Mesendoderm (in vitro differentiated cells): Measurements from ENCODE around the gene XXYLT1.
A peak's percentile ranks its signal among the peaks of the same experiment; 100 is the strongest.

ENCODE experiments used
- DNase-seq: peaks from one replicate; pipeline ENCODE4 v3.0.0; 2013
- H2AK5ac ChIP-seq: 2 replicates; pipeline ENCODE4 v1.6.1; 2013; ENCODE audit warnings: low read length, inconsistent platforms
- H2BK120ac ChIP-seq: 2 replicates; pipeline ENCODE4 v1.6.1; 2013; ENCODE audit warnings: low read depth, mild to moderate bottlenecking, low read length, moderate library complexity, mixed read lengths
- H2BK15ac ChIP-seq: replicated peaks from 2 replicates; pipeline ENCODE4 v1.6.1; 2013; ENCODE audit warnings: low read depth, mild to moderate bottlenecking, moderate library complexity
- H2BK5ac ChIP-seq: 2 replicates; pipeline ENCODE4 v1.6.1; 2013; ENCODE audit warnings: low read length, inconsistent platforms
- H3K18ac ChIP-seq: 2 replicates; pipeline ENCODE4 v1.6.1; 2013; ENCODE audit warnings: mild to moderate bottlenecking, low read length, mixed read lengths
- H3K23ac ChIP-seq: one replicate; pipeline ENCODE4 v1.6.1; 2013; ENCODE audit warnings: low read length
- H3K27ac ChIP-seq: 2 replicates; pipeline ENCODE4 v1.5.1; 2013; ENCODE audit warnings: low read depth, mild to moderate bottlenecking, inconsistent platforms, low read length, moderate library complexity
- H3K27me3 ChIP-seq: 2 replicates; pipeline ENCODE4 v1.6.1; 2013; ENCODE audit warnings: low read length, control low read depth, mild to moderate bottlenecking, inconsistent platforms; ENCODE audit not compliant: insufficient read depth, poor library complexity
- H3K36me3 ChIP-seq: 2 replicates; pipeline ENCODE4 v1.6.1; 2013; ENCODE audit warnings: low read length, inconsistent platforms; ENCODE audit not compliant: control insufficient read depth, insufficient read depth
- H3K4ac ChIP-seq: one replicate; pipeline ENCODE4 v1.6.1; 2013; ENCODE audit warnings: low read depth, mild to moderate bottlenecking, low read length, moderate library complexity
- H3K4me1 ChIP-seq: 2 replicates; pipeline ENCODE4 v1.6.1; 2013; ENCODE audit warnings: low read depth, low read length, inconsistent platforms; ENCODE audit not compliant: control insufficient read depth
- H3K4me2 ChIP-seq: 2 replicates; pipeline ENCODE4 v1.6.1; 2013; ENCODE audit warnings: low read length
- H3K4me3 ChIP-seq: 2 replicates; pipeline ENCODE4 v1.5.1; 2013; ENCODE audit warnings: mild to moderate bottlenecking, low read length
- H3K56ac ChIP-seq: one replicate; pipeline ENCODE4 v1.6.1; 2013; ENCODE audit warnings: low read length
- H3K79me1 ChIP-seq: 2 replicates; pipeline ENCODE4 v1.6.1; 2013; ENCODE audit warnings: low read length, inconsistent platforms
- H3K79me2 ChIP-seq: 2 replicates; pipeline ENCODE4 v1.6.1; 2013; ENCODE audit warnings: mild to moderate bottlenecking, low read length; ENCODE audit not compliant: control insufficient read depth, insufficient read depth
- H3K9ac ChIP-seq: 2 replicates; pipeline ENCODE4 v1.6.1; 2013; ENCODE audit warnings: low read length, inconsistent platforms
- H4K5ac ChIP-seq: one replicate; pipeline ENCODE4 v1.6.1; 2013; ENCODE audit warnings: low read length
- H4K8ac ChIP-seq: one replicate; pipeline ENCODE4 v1.6.1; 2013; ENCODE audit warnings: low read depth, mild to moderate bottlenecking, control low read depth, low read length, moderate library complexity
- WGBS: extraction: QIAGEN DNeasy Blood & Tissue Kit; methylation state at CpG from one replicate; pipeline ENCODE4 v1.1.7; 2013; ENCODE audit warnings: low lambda C conversion rate, missing lambda C conversion rate; ENCODE audit not compliant: insufficient coverage; ENCODE audit errors: extremely low coverage; 5-methylcytosine and 5-hydroxymethylcytosine counted together

The XXYLT1 gene

DNA sequence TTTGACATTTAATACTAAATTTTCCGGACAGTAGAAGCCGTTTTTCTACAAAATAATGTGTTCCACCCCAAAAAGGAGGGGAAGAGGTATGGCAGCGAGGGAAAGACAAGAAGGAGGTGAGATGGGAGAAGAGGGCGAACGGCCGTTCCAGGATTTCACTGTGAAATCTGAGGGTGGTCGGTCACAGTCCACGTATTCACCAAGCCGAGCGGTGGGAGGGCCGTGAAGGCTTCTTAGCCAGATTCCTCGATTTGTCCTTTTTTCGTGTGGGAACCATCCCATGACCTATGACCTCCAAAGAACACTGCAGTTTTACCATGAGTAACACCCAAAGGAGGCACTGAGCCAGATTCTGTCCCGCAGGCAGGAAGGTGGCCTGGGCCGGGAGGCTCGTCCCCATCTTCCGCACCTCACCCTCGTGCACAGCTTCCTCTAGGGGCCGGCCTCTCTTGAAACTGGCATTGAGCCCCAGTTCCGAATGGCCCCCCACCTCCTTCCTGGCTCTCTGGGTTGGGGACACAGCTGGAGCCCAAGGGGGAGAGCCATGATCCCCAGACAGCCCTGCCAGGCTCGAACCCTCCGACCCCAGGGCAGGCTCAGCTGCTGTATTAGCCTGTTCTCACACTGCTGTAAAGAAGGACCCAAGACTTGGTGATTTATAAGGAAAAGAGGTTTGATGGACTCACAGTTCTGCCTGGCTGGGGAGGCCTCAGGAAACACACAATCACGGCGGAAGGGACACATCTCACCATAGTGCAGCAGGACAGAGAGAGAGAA is 23.7 kb downstream of the XXYLT1 start:
- Histone ChIP-seq H3K4me1 (peaks cover 5% of the 10 kb centered on the region), H2BK120ac (no peak overlapping the region), H3K36me3 (no peaks in the 10 kb centered on the region), H3K56ac (no peak overlapping the region), H3K4ac (no peak overlapping the region), H4K5ac (no peak overlapping the region), H3K4me2 (no peak overlapping the region), H2BK15ac (no peak overlapping the region), H3K23ac (no peak overlapping the region), H2BK5ac (no peak overlapping the region), H2AK5ac (no peak overlapping the region), H3K4me3 (no peak overlapping the region), H3K18ac (no peak overlapping the region), H3K79me1 (peaks cover 34% of the 10 kb centered on the region), H3K79me2 (peaks cover 35% of the 10 kb centered on the region), H3K27me3 (no peaks in the 10 kb centered on the region), H3K9ac (no peak overlapping the region), H4K8ac (no peak overlapping the region), H3K27ac (no peak overlapping the region)
- DNase-seq = no peak
- no CpG with 5 or more reads among the region's 24 CpGs for WGBS

GRCh38 chr3:195246581-195246995 is 24.4 kb downstream of the XXYLT1 start:
- no peak overlapping the region for H3K23ac ChIP-seq
- H2BK120ac ChIP-seq = no peak overlapping the region
- H2BK15ac ChIP-seq = no peak overlapping the region
- no peaks in the 10 kb centered on the region for H3K36me3 ChIP-seq
- peaks cover 37% of the 10 kb centered on the region for H3K79me2 ChIP-seq
- no peak overlapping the region for H2AK5ac ChIP-seq
- DNase-seq = no peak
- H3K18ac ChIP-seq = no peak overlapping the region
- WGBS = no CpG with 5 or more reads among the region's 9 CpGs
- H3K4me3 ChIP-seq = no peak overlapping the region
- no peak overlapping the region for H3K4me2 ChIP-seq
- H3K27me3 ChIP-seq = no peaks in the 10 kb centered on the region
- no peak overlapping the region for H4K8ac ChIP-seq
- H3K9ac ChIP-seq = no peak overlapping the region
- no peak overlapping the region for H2BK5ac ChIP-seq
- H3K4me1 ChIP-seq = peaks cover 5% of the 10 kb centered on the region
- no peak overlapping the region for H3K4ac ChIP-seq
- peaks cover 38% of the 10 kb centered on the region for H3K79me1 ChIP-seq
- H3K56ac ChIP-seq = no peak overlapping the region
- H3K27ac ChIP-seq = no peak overlapping the region
- no peak overlapping the region for H4K5ac ChIP-seq

GRCh38 chr3:195245531-195245951 is 25.4 kb downstream of the XXYLT1 start:
- no peak overlapping the region for H2BK15ac ChIP-seq
- no peak overlapping the region for H4K5ac ChIP-seq
- no peak overlapping the region for H3K4ac ChIP-seq
- H4K8ac ChIP-seq = no peak overlapping the region
- no peak overlapping the region for H2BK120ac ChIP-seq
- H2AK5ac ChIP-seq = no peak overlapping the region
- H3K4me1 ChIP-seq = peaks cover 5% of the 10 kb centered on the region
- no peak overlapping the region for H3K56ac ChIP-seq
- no CpG with 5 or more reads among the region's 16 CpGs for WGBS
- H3K18ac ChIP-seq = no peak overlapping the region
- no peak overlapping the region for H3K4me3 ChIP-seq
- H3K79me1 ChIP-seq = peaks cover 34% of the 10 kb centered on the region
- no peak overlapping the region for H3K4me2 ChIP-seq
- DNase-seq = no peak
- H3K9ac ChIP-seq = no peak overlapping the region
- H3K79me2 ChIP-seq = peaks cover 31% of the 10 kb centered on the region
- no peak overlapping the region for H3K23ac ChIP-seq
- no peak overlapping the region for H3K27ac ChIP-seq
- H2BK5ac ChIP-seq = no peak overlapping the region
- no peaks in the 10 kb centered on the region for H3K27me3 ChIP-seq
- H3K36me3 ChIP-seq = no peaks in the 10 kb centered on the region

DNA sequence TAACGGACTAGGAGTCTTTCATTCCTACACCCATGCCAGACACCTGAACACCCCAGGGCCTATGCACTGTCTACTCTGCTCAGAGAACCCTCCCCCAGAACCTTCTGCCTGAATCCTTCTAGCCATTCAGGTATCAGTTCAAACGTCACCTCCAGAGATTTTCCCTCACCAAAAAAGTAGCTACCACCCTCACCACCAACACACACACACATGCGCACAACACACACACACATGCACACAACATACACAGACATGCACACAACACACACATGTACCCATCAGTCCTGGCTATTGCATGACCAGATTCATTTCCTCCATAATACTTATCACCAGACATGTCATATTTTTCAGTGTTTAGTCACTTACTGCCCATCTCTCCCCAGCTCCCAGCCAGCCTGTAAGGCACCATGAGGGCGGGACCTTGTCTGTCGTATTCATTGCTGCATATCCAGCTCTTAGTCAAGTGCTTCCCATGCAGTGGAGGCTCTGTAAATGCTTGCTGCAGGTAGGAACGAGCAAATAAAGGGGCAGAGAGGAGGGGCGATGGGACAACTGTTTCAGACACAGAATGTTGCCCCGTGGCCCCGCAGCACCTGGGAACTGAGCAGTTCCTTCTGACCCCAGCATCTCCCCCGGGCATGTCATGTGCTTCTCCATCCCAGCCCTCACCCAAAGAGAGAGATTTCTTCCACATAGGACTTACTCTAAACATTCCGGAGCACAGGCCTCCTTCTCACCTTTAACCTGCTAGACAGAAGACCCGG is 29.2 kb downstream of the XXYLT1 start:
- no peak overlapping the region for H2AK5ac ChIP-seq

GRCh38 chr3:195240939-195241338 is 30.0 kb downstream of the XXYLT1 start:
- no peaks in the 10 kb centered on the region for H3K27me3 ChIP-seq
- H2BK15ac ChIP-seq = no peak overlapping the region
- WGBS = no CpG with 5 or more reads among the region's 6 CpGs
- no peak overlapping the region for H2BK5ac ChIP-seq
- H3K79me1 ChIP-seq = peaks cover 21% of the 10 kb centered on the region
- no peak overlapping the region for H4K5ac ChIP-seq
- no peak overlapping the region for H3K4ac ChIP-seq
- no peak overlapping the region for H3K4me2 ChIP-seq
- no peak overlapping the region for H3K9ac ChIP-seq
- no peak overlapping the region for H2BK120ac ChIP-seq
- no peak overlapping the region for H3K4me3 ChIP-seq
- H2AK5ac ChIP-seq = no peak overlapping the region
- peaks cover 14% of the 10 kb centered on the region for H3K79me2 ChIP-seq
- H3K27ac ChIP-seq = no peak overlapping the region
- no peak overlapping the region for H4K8ac ChIP-seq
- no peak overlapping the region for H3K56ac ChIP-seq
- H3K23ac ChIP-seq = no peak overlapping the region
- DNase-seq = no peak
- no peak overlapping the region for H3K18ac ChIP-seq
- peaks cover 5% of the 10 kb centered on the region for H3K4me1 ChIP-seq
- H3K36me3 ChIP-seq = no peaks in the 10 kb centered on the region

More for the DNA sequence above, 29.2 kb downstream of the XXYLT1 start:
- Histone ChIP-seq H3K27me3 (no peaks in the 10 kb centered on the region), H3K56ac (peak overlapping the region; percentile 38), H3K4ac (no peak overlapping the region), H3K4me2 (no peak overlapping the region), H2BK120ac (no peak overlapping the region), H3K79me1 (peaks cover 24% of the 10 kb centered on the region), H3K9ac (no peak overlapping the region), H3K23ac (no peak overlapping the region), H2BK15ac (no peak overlapping the region), H3K4me1 (peaks cover 5% of the 10 kb centered on the region), H4K8ac (no peak overlapping the region), H3K27ac (no peak overlapping the region), H4K5ac (no peak overlapping the region), H3K4me3 (no peak overlapping the region), H3K18ac (no peak overlapping the region), H2BK5ac (no peak overlapping the region), H3K79me2 (peaks cover 18% of the 10 kb centered on the region), H3K36me3 (no peaks in the 10 kb centered on the region)
- no CpG with 5 or more reads among the region's 12 CpGs for WGBS
- DNase-seq = no peak
